ENCODE data around the gene CENPM. TPM values are rescaled to one million over a fixed set of nuclear protein-coding genes. Genes with fewer than 3 reads are reported as not detected.

Gene CENPM
- total RNA-seq, 1 donor from 2014 or later: 22.1 TPM

- no peak for DNase-seq (ENCODE audit: low read depth, low spot score)
These were observed 13.4 kb downstream of the CENPM start for GRCh38 chr22:41933411-41934177.

DNA sequence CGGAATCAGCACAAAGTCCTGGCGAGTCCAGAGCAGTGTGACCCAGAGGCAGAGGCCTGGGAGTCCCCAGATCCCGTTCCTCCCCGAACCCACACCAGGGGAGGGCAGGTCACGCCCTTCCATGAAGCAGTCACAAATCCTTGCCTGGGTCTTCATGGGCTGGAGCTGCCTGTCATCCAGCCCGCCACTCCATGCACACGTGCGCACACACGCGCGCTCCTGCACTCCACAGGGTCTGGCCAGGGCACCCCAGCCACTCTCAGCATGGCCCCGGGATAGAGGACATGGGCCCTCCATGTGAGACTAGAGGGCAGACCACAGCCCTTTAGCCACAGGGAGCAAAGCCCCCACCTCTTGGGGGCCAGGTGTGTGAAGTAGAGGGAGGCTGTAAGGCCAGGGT lies 14.6 kb downstream of the CENPM start:
- DNase-seq (ENCODE audit: low read depth, low spot score): no peak

GRCh38 chr22:41931701-41932269 lies 15.2 kb downstream of the CENPM start:
- no peak for DNase-seq (ENCODE audit: low read depth, low spot score)

- no peak for DNase-seq (ENCODE audit: low read depth, low spot score)
These were observed 17.5 kb downstream of the CENPM start for GRCh38 chr22:41929418-41929810.

DNA sequence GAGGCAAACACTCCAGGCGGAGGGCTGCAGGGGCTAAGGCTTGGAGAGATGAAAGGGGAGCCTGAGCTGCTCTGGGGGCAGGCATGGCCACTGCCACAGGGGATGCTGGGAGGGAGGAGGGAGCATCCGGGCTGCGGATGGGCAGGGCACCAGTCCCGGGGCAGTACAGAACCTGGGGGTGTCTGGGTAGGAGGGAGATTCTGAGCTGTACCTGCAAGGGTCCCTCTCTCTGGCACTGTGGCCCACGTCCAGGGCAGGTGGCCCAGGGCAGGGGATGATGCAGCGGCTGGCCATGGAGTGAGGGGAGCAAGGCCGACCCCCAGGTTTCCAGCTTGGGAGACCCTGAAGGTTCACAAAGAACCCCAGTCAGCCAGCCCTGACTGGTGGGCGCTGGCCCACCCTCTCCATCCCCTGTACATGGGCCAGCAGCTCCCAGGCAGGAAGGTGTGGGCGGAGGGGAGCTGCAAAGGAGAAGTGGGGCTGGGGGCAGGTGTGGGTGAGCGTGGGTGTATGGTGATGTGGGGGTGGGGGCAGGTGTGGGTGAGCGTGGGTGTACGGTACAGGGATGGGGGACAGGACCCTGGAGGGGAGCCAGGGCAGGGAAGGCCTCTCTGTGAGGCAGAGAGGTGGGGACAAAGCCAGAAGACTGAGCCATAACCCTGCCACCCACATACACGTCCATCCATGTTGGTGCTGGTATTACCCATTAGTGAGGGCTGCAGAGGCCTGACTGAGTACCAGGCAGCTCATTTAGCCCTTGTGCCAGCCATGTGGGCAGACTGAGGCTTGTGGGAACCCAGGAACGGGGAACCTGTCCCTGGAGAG lies 18.1 kb downstream of the CENPM start:
- no peak for DNase-seq (ENCODE audit: low read depth, low spot score)

- DNase-seq (ENCODE audit: low read depth, low spot score): no peak
These were observed 19.1 kb downstream of the CENPM start for GRCh38 chr22:41927813-41928212.

GRCh38 chr22:41925783-41926460 lies 21.0 kb downstream of the CENPM start:
- DNase-seq (ENCODE audit: low read depth, low spot score): no peak

GRCh38 chr22:41923595-41924276 lies 23.2 kb downstream of the CENPM start:
- DNase-seq (ENCODE audit: low read depth, low spot score): no peak

- no peak for DNase-seq (ENCODE audit: low read depth, low spot score)
These were observed 23.9 kb downstream of the CENPM start for GRCh38 chr22:41922940-41923594.

- DNase-seq (ENCODE audit: low read depth, low spot score): no peak
These were observed 24.6 kb downstream of the CENPM start for GRCh38 chr22:41922328-41922727.

GRCh38 chr22:41920271-41920976 lies 26.5 kb downstream of the CENPM start:
- DNase-seq (ENCODE audit: low read depth, low spot score): no peak

DNA sequence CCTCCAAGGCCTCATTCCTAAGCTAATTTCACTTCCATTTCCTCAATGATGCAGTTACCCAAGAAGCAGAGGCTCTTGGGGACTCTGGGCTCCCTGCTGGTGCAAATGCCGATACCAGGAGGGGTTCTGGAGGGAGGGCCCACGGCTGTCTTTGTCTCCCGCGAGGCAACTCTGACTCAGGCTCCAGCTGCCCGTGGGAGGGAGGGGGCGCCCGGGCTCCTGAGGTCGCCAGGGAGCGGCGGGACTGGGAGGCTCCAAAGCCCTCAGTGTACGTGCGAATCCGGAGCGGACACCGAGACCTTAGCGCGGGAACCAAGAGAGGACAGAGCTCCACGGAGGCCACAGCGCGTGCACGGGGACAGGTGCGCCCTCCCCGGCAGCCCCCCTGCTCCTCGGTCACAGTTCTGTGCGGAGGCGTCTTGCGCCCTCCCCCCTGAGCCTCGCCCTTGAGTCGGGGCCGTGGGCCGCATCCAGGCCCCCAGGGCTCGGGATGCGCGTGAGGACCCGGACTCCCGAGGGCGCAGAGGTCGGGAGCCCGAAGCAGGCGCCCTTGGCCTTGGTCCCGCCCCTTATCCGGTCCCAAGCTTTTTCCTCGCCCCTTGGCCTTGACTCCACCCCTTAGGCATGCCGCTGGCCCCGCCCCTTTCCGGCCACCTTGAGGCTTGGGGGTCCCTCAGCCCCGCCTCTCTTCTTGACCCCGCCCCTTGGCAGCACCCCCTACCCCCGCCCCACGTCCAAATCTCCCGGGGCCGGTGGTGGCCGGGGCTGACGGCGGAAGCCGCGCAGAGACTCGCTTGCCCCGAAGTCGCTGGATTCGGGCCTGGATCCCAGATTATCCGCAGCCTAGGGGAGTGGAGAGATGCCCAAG lies 27.4 kb downstream of the CENPM start:
- no peak for DNase-seq (ENCODE audit: low read depth, low spot score)

- peak; percentile 24 for DNase-seq (ENCODE audit: low read depth, low spot score)
These were observed 28.8 kb downstream of the CENPM start for GRCh38 chr22:41917903-41918791.

DNA sequence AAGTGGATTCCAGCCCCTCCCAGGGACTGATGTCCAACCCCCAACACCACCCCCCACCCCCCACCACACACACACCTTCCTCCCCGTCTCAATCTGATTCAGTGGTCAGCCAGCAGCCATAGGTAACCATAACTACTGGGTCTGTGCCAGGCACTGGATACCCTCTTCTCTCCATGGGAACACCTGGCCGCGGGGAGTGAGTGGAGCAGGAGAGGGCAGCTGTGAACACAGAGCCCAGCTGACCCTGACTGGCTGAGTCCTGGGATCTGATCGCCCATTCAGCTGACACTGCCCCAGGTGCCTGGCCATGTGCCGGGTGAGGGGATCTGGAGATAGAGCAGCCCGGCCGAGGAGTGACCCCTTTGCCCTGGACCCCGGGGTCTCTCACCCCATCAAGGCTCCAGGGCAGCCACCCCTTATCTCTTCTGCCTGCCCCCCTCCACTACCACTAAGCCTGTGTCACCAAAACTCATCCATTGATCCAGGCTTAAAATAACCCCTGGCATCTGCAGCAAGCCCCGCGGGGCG lies 29.5 kb downstream of the CENPM start:
- DNase-seq (ENCODE audit: low read depth, low spot score): no peak

DNA sequence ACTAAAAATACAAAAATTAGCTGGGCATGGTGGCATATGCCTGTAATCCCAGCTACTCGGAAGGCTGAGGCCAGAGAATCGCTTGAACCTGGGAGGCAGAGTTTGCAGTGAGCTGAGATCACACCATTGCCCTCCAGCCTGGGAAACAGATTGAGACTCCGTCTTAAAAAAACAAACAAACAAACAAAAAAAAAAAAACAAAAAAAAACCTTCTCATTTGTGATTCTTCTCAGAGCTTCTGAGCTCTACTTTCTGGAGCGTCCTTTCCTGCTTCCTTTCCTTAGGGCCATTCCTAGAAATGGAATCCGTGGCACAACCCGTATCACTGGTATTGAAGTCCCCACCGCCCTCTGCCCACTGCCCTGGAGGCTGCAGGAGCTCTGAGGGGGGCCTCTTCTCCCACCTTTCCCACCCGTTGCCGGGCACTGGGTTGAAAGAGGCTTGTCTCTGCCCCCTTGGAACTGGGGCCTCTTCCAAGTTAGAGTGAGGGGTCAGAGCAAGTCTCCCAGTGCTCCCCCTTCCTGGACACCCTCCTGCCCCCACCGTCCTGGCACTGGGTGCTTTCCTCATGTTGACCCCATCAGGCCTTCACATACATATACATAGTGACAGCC lies 30.1 kb downstream of the CENPM start:
- DNase-seq (ENCODE audit: low read depth, low spot score): no peak

DNA sequence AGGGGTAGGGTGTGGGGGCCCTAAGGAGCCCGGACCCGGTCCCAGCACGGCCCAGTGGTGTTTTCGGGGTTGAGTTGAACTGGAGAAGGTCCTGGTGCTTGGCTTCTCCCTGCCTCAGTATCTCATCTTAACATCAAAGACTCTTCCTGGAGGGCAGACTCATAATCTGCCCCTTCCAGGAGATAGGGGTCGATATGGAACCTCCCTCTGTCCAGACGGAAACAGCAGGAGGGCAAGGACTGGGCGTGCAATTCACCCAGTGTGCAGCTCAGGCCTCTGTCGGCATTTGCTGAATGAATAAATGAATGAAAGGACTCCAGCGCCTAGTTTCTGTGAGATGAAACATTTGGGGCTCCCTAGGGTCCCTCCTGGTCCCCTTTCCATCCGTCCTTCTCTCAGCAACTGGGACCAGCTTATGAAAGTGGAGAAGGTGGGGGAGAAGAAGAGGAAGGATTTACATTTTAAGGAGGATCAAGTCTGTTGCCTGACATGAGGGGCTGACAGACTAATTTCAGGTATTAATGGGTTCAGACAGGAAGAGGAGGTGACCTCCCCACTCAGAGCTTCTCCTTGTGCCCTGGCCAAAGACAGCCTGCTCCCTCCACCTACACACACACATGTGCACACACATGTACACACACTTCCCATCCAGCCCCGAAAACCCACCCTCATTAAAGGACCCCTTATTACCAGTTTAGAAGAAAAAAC lies 31.0 kb downstream of the CENPM start:
- no peak for DNase-seq (ENCODE audit: low read depth, low spot score)

All from pulmonary artery endothelial cell (primary cell).